ENCODE data around the gene GLRA3. TPM values are rescaled to one million over a fixed set of nuclear protein-coding genes. Genes with fewer than 3 reads are reported as not detected.

Gene GLRA3
- total and polyA plus RNA-seq, 2 donors (not counting 3 experiments of a cell fraction or from before 2014, with no cell fraction given) = not detected

GRCh38 chr4:174805746-174806145 lies 23.3 kb downstream of the GLRA3 start:
- intact Hi-C loops (cut with micrococcal nuclease) = no loop called here
- TF ChIP-seq MYC (IDR thresholded peaks at IDR 0.05; ENCODE audit: low read depth, low read length) = no peak
- peaks cover 2% of the 10 kb centered on the region for H3K9me3 ChIP-seq (replicated peaks; ENCODE audit: control insufficient read depth, insufficient read depth, low read length)
- no peaks in the 10 kb centered on the region for H3K4me1 ChIP-seq (ENCODE audit: control insufficient read depth, extremely low read depth, insufficient read depth, low read length)
- no peak overlapping the region for H3K9ac ChIP-seq (replicated peaks; ENCODE audit: extremely low read depth, insufficient read depth, low read length)
- H3K27ac ChIP-seq (ENCODE audit: insufficient read depth, low read depth, low read length) = no peak overlapping the region
- H3K9me1 ChIP-seq (replicated peaks; ENCODE audit: control insufficient read depth, extremely low read depth, insufficient read depth, low read length) = no peaks in the 10 kb centered on the region
- no peaks in the 10 kb centered on the region for H4K20me1 ChIP-seq (replicated peaks; ENCODE audit: control insufficient read depth, extremely low read depth, insufficient read depth, low read length)
- dilution Hi-C loops (cut with MboI; ENCODE audit: extremely low pct_ligation_motif_present, low sequenced_read_pairs) = no loop called here
- no peak overlapping the region for H3K4me3 ChIP-seq (replicated peaks in 1 of 3; ENCODE audit: insufficient read depth in 1 of 3, low read depth in 1 of 3, low read length in 3 of 3)
- FAIRE-seq = no peak
- H3K79me2 ChIP-seq (ENCODE audit: control insufficient read depth, insufficient read depth, low read length) = no peaks in the 10 kb centered on the region
- H2AFZ ChIP-seq (ENCODE audit: low read depth, low read length) = no peak overlapping the region
- CTCF ChIA-PET = no interaction called here
- H3K27me3 ChIP-seq (ENCODE audit: control insufficient read depth in 2 of 2, insufficient read depth in 2 of 2, low read length in 2 of 2) = no peaks in the 10 kb centered on the region
- H3K4me2 ChIP-seq (ENCODE audit: insufficient read depth, low read length) = no peak overlapping the region
- no peak for DNase-seq (ENCODE audit: low read depth, low spot score)
- POLR2A ChIA-PET = no interaction called here
- no peaks in the 10 kb centered on the region for H3K36me3 ChIP-seq (ENCODE audit: control insufficient read depth in 2 of 2, extremely low read depth in 1 of 2, insufficient read depth in 2 of 2, low read length in 2 of 2)
- no TSS peak for BruUV-seq (replicated peaks)

DNA sequence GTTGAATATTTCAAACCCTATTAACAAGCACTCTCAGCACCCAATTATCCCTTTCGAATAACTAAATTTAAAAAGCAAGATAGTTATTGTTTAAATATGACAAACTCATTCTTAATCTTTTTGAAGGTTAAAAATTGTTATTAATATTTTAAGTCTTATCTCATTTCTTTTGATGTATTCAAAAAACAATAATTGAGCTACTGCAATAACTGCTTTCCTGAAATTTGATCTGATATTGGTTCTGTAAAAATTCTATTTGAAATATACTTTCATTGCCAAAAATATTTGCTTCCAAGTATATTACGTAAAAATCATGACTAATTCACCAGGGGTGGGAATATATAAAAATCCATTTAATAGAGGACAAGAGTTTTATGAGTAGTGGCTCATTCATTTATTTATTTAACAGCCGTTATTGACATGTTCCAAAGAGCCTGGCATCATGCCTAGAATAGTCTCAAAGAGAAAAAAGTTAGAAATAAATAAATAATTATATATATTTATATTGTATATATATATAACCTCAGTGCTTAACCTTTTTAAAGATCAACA lies 34.4 kb downstream of the GLRA3 start:
- no peaks in the 10 kb centered on the region for H3K9me3 ChIP-seq (replicated peaks; ENCODE audit: control insufficient read depth, insufficient read depth, low read length)
- H3K36me3 ChIP-seq (ENCODE audit: control insufficient read depth in 2 of 2, extremely low read depth in 1 of 2, insufficient read depth in 2 of 2, low read length in 2 of 2) = no peaks in the 10 kb centered on the region
- FAIRE-seq (no peak), DNase-seq (ENCODE audit: low read depth, low spot score) (no peak)
- no peak overlapping the region for H3K4me3 ChIP-seq (replicated peaks in 1 of 3; ENCODE audit: insufficient read depth in 1 of 3, low read depth in 1 of 3, low read length in 3 of 3)
- H3K4me2 ChIP-seq (ENCODE audit: insufficient read depth, low read length) = no peak overlapping the region
- dilution Hi-C loops (cut with MboI; ENCODE audit: extremely low pct_ligation_motif_present, low sequenced_read_pairs) (no loop called here), intact Hi-C loops (cut with micrococcal nuclease) (no loop called here)
- H3K27me3 ChIP-seq (ENCODE audit: control insufficient read depth in 2 of 2, insufficient read depth in 2 of 2, low read length in 2 of 2) = no peaks in the 10 kb centered on the region
- H3K9me1 ChIP-seq (replicated peaks; ENCODE audit: control insufficient read depth, extremely low read depth, insufficient read depth, low read length) = no peaks in the 10 kb centered on the region
- no TSS peak for BruUV-seq (replicated peaks)
- H3K4me1 ChIP-seq (ENCODE audit: control insufficient read depth, extremely low read depth, insufficient read depth, low read length) = no peaks in the 10 kb centered on the region
- ChIA-PET POLR2A (no interaction called here), CTCF (no interaction called here)
- no peak for TF ChIP-seq FOS (IDR thresholded peaks at IDR 0.05; ENCODE audit: borderline replicate concordance, insufficient read depth, low read length)
- TF ChIP-seq GATA2 (IDR thresholded peaks at IDR 0.05; ENCODE audit: insufficient read depth, insufficient read length, low read depth, low read length) = no peak
- TF ChIP-seq MYC (IDR thresholded peaks at IDR 0.05; ENCODE audit: low read depth, low read length) = no peak
- TF ChIP-seq POLR2A (IDR thresholded peaks at IDR 0.05; ENCODE audit: low read depth, low read length) = no peak
- no peak for TF ChIP-seq EZH2 (IDR thresholded peaks at IDR 0.05; ENCODE audit: borderline replicate concordance, low read depth, low read length, severe bottlenecking)
- TF ChIP-seq, protein P1, sequence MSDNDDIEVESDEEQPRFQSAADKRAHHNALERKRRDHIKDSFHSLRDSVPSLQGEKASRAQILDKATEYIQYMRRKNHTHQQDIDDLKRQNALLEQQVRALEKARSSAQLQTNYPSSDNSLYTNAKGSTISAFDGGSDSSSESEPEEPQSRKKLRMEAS (IDR thresholded peaks at IDR 0.05; ENCODE audit: insufficient read depth, insufficient read length) = no peak
- no peak for TF ChIP-seq CTCF (IDR thresholded peaks at IDR 0.05; ENCODE audit: extremely low read depth in 1 of 2, insufficient read depth in 1 of 2, low read depth in 1 of 2, low read length in 2 of 2)
- TF ChIP-seq JUN (IDR thresholded peaks at IDR 0.05; ENCODE audit: borderline replicate concordance, insufficient read depth, insufficient read length, low read depth) = no peak
- TF ChIP-seq POLR2AphosphoS5 (IDR thresholded peaks at IDR 0.05; ENCODE audit: insufficient read depth, low read depth, low read length) = no peak
- no peak overlapping the region for H2AFZ ChIP-seq (ENCODE audit: low read depth, low read length)
- no peak overlapping the region for H3K9ac ChIP-seq (replicated peaks; ENCODE audit: extremely low read depth, insufficient read depth, low read length)
- H3K79me2 ChIP-seq (ENCODE audit: control insufficient read depth, insufficient read depth, low read length) = no peaks in the 10 kb centered on the region
- H4K20me1 ChIP-seq (replicated peaks; ENCODE audit: control insufficient read depth, extremely low read depth, insufficient read depth, low read length) = no peaks in the 10 kb centered on the region
- no peak overlapping the region for H3K27ac ChIP-seq (ENCODE audit: insufficient read depth, low read depth, low read length)
